MM.1S (cell line): ENCODE results near the gene RAC3.

Source experiments
- EZH2 ChIP-seq: fragments of 300-600 bp; sonication (generic); optimal IDR thresholded peaks from 2 replicates; pipeline ENCODE3; 2017; ENCODE audit warnings: low read depth, mild to moderate bottlenecking, antibody characterized with exemption, low read length, mixed read lengths
- EZH2phosphoT487 ChIP-seq: fragments of 300-600 bp; sonication (generic); IDR thresholded peaks from 2 replicates; pipeline ENCODE4 v1.6.1; 2018; ENCODE audit warnings: antibody characterized with exemption, low read length
- TF ChIP-seq, protein P1 (sequence below): fragments of 300-600 bp; sonication (generic); IDR thresholded peaks from 2 replicates; pipeline ENCODE4 v1.5.1; 2016; ENCODE audit warnings: antibody characterized with exemption, low read length, mixed read lengths

DNA sequence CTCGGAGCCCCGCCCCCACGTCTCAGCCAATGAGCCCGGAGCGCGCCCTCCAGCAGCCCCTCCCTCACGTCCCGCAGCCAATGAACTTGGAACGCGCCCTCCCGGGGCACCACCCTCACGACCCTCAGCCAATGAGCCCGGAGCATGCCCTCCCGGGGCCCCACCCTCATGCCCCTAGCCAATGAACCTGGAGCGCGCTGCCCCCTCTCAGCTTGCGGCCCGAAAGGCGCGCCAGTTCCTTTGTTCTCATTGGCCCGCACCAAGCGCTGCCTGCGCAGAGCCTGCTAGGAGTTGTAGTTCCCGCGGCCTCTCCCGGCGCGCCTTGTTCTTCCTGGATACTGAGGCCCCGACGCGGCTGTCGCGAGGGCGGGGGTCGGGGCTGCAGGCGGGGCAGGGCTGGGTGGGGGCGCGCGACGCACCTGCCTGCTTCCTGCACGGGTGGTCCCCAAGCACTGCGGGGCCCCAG lies 8.5 kb upstream of the RAC3 start, which contains the start of gene LRRC45:
- TF ChIP-seq EZH2phosphoT487 (no peak), EZH2 (no peak)
- TF ChIP-seq, protein P1, sequence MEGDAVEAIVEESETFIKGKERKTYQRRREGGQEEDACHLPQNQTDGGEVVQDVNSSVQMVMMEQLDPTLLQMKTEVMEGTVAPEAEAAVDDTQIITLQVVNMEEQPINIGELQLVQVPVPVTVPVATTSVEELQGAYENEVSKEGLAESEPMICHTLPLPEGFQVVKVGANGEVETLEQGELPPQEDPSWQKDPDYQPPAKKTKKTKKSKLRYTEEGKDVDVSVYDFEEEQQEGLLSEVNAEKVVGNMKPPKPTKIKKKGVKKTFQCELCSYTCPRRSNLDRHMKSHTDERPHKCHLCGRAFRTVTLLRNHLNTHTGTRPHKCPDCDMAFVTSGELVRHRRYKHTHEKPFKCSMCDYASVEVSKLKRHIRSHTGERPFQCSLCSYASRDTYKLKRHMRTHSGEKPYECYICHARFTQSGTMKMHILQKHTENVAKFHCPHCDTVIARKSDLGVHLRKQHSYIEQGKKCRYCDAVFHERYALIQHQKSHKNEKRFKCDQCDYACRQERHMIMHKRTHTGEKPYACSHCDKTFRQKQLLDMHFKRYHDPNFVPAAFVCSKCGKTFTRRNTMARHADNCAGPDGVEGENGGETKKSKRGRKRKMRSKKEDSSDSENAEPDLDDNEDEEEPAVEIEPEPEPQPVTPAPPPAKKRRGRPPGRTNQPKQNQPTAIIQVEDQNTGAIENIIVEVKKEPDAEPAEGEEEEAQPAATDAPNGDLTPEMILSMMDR, result no peak
